ENCODE data around the gene C3AR1.

Gene C3AR1

GRCh38 chr12:8058506-8058905, 7.7 kb downstream of the C3AR1 start:
- in situ Hi-C loops (cut with MboI; ENCODE audit: low sequenced_read_pairs) = no loop called here

GRCh38 chr12:8057839-8058238, 8.3 kb downstream of the C3AR1 start:
- in situ Hi-C loops (cut with MboI; ENCODE audit: low sequenced_read_pairs) = no loop called here

- in situ Hi-C loops (cut with MboI; ENCODE audit: low sequenced_read_pairs) = no loop called here
These were observed 8.9 kb downstream of the C3AR1 start for GRCh38 chr12:8057306-8057705.

- in situ Hi-C loops (cut with MboI; ENCODE audit: low sequenced_read_pairs) = no loop called here
These were observed 11.3 kb downstream of the C3AR1 start for GRCh38 chr12:8054816-8055215.

GRCh38 chr12:8052679-8053078, 13.5 kb downstream of the C3AR1 start:
- in situ Hi-C loops (cut with MboI; ENCODE audit: low sequenced_read_pairs) = no loop called here

- in situ Hi-C loops (cut with MboI; ENCODE audit: low sequenced_read_pairs) = no loop called here
These were observed 15.4 kb downstream of the C3AR1 start for GRCh38 chr12:8050600-8051250.

GRCh38 chr12:8048906-8049305, 17.3 kb downstream of the C3AR1 start:
- in situ Hi-C loops (cut with MboI; ENCODE audit: low sequenced_read_pairs) = no loop called here

GRCh38 chr12:8047842-8048241, 18.3 kb downstream of the C3AR1 start:
- in situ Hi-C loops (cut with MboI; ENCODE audit: low sequenced_read_pairs) = no loop called here

GRCh38 chr12:8045952-8046944, 19.9 kb downstream of the C3AR1 start:
- in situ Hi-C loops (cut with MboI; ENCODE audit: low sequenced_read_pairs) = no loop called here

- in situ Hi-C loops (cut with MboI; ENCODE audit: low sequenced_read_pairs) = no loop called here
These were observed 25.4 kb downstream of the C3AR1 start for GRCh38 chr12:8040791-8041190.

GRCh38 chr12:8038659-8039114, 27.5 kb downstream of the C3AR1 start:
- in situ Hi-C loops (cut with MboI; ENCODE audit: low sequenced_read_pairs) = no loop called here

GRCh38 chr12:8037947-8038346, 28.2 kb downstream of the C3AR1 start:
- in situ Hi-C loops (cut with MboI; ENCODE audit: low sequenced_read_pairs) = no loop called here

GRCh38 chr12:8037046-8037663, 29.0 kb downstream of the C3AR1 start:
- in situ Hi-C loops (cut with MboI; ENCODE audit: low sequenced_read_pairs) = no loop called here

GRCh38 chr12:8036346-8036745, 29.8 kb downstream of the C3AR1 start:
- in situ Hi-C loops (cut with MboI; ENCODE audit: low sequenced_read_pairs) = no loop called here

GRCh38 chr12:8035440-8036010, 30.6 kb downstream of the C3AR1 start:
- in situ Hi-C loops (cut with MboI; ENCODE audit: low sequenced_read_pairs) = no loop called here

- in situ Hi-C loops (cut with MboI; ENCODE audit: low sequenced_read_pairs) = no loop called here
These were observed 31.4 kb downstream of the C3AR1 start for GRCh38 chr12:8034802-8035201.

- in situ Hi-C loops (cut with MboI; ENCODE audit: low sequenced_read_pairs) = no loop called here
These were observed 32.8 kb downstream of the C3AR1 start for GRCh38 chr12:8033153-8034044.

- in situ Hi-C loops (cut with MboI; ENCODE audit: low sequenced_read_pairs) = no loop called here
These were observed 33.7 kb downstream of the C3AR1 start, which contains the start of gene FOXJ2 for GRCh38 chr12:8032242-8033152. Gene FOXJ2 (plus strand): TSS chr12:8032716. CDS start chr12:8039833, 7,117 bp downstream.

- in situ Hi-C loops (cut with MboI; ENCODE audit: low sequenced_read_pairs) = no loop called here
These were observed 34.3 kb downstream of the C3AR1 start for GRCh38 chr12:8031872-8032241.

Measured in HL-60/S4 treated with phorbol 12-myristate 13-acetate at 8.2 ng/mL for 4 days and 3 days (cell line).